ENCODE results near the gene EDN1. TPM values are rescaled to one million over a fixed set of nuclear protein-coding genes. Genes with fewer than 3 reads are reported as not detected.

Gene EDN1
- total and polyA plus RNA-seq, 2 of the 13 experiments (the other 11 are each of a cell fraction or from before 2014, with no cell fraction given) = 0.15 to 1.2 TPM

DNA sequence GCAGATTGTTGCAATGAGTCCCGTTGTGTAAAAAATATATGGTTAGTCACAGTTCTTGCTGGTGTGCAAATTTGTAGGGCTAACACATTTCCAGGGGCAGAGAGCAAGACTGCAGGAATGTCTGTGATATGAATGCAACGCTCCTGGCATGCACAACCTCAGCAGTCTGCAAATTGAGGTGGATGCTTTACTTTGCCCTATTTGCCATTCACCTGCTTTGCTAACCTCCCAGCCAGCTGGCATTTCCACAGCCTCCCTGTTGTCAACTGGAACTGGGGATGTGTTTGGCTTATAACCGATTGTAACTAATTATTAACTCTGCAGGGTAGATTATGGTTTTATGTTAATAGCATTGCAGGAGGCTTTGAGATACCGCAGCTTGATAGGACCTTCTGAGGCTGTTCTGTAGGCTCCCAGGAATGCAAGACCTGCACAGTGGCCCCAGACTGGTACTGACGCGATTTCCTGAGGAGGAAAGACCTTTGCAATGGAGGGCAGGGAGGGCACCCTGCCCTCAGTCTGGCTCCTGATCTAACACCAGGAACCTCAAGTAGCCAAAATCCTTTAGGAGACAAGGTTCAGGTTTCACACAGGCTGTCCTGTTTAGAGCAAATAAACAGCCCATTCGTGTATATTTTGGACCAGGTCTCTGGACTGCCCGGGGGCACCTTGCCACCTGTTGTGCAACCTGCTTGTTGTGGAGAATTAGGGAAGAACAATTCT is 53.4 kb downstream of the EDN1 start (continued):
- no peak for TF ChIP-seq ZNF724P (CRISPR knock-in tag; IDR thresholded peaks at IDR 0.05; ENCODE audit: borderline replicate concordance)
- no peak for TF ChIP-seq HNF4G (IDR thresholded peaks at IDR 0.05; ENCODE audit: borderline replicate concordance, low read depth, low read length)
- TF ChIP-seq HNF4G (CRISPR knock-in tag; IDR thresholded peaks at IDR 0.05; ENCODE audit: borderline replicate concordance, low read depth) = peak; percentile 55; the same call in 1 of the 2 replicates
- TF ChIP-seq POLR2G (IDR thresholded peaks at IDR 0.05; ENCODE audit: low read depth, low read length) = peak; percentile 41; the same call in 1 of the 2 replicates
- no peak for TF ChIP-seq ZNF776 (CRISPR knock-in tag; IDR thresholded peaks at IDR 0.05)

DNA sequence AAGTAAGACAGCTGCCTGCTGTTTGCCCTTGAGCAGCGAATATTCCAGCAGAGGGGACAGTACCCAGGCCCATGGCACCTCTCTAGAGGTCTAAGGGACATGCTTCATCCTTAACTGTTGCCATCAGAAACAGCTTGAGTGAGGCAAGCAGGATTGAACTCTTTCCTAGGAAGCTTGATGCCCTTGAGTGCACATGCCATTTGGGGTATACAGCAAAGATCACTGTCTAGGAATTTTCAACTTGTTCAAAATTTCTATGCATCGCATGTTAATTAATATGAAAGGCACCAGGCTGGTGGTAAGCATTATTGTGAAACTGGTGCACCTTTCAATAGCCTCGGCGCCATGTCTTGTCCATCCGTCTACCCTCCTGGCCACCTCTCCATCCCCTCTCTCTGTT is 54.1 kb downstream of the EDN1 start:
- no peak for TF ChIP-seq ZNF446 (CRISPR knock-in tag; IDR thresholded peaks at IDR 0.05)
- TF ChIP-seq ZNF543 (CRISPR knock-in tag; IDR thresholded peaks at IDR 0.05) = 0 out of 2 replicates have a peak, but pooled peaks have one; percentile 14
- H3K27ac ChIP-seq (ENCODE audit: extremely low read length, insufficient read depth, low read length) = peak overlapping the region; percentile 41
- H3K79me2 ChIP-seq (ENCODE audit: insufficient read depth, low read length) = no peaks in the 10 kb centered on the region
- FAIRE-seq (no peak), DNase-seq (ENCODE audit: low spot score) (no peak), ATAC-seq (no peak)
- H2AFZ ChIP-seq (ENCODE audit: low read length) = no peak overlapping the region
- H4K20me1 ChIP-seq (ENCODE audit: insufficient read depth, low read length) = no peaks in the 10 kb centered on the region
- H3K27me3 ChIP-seq (ENCODE audit: control insufficient read depth in 1 of 2, insufficient read depth in 2 of 2, low read length in 2 of 2) = no peaks in the 10 kb centered on the region
- 78% methylated on average over 5 of the region's 5 CpGs for WGBS (ENCODE audit: low lambda C conversion rate)
- H3K9ac ChIP-seq (ENCODE audit: insufficient read depth, low read depth, low read length) = no peak overlapping the region
- H3K9me3 ChIP-seq (ENCODE audit: low read length) = no peaks in the 10 kb centered on the region
- no TSS peak for BruUV-seq (replicated peaks)
- ChIA-PET CTCF (ENCODE audit: low intra/inter-chr PET ratio, low total read pairs) (no interaction called here), POLR2A (interaction anchor here (1.5 to 2.3 kb wide), 4 partner anchors 12 to 54 kb away, joined by 4 to 17 read pairs (median 6); partner anchors contain the start of gene EDN1)
- no peak overlapping the region for H3K4me3 ChIP-seq (replicated peaks in 1 of 3; ENCODE audit: insufficient read depth in 1 of 3, low read depth in 2 of 3, low read length in 3 of 3)
- intact Hi-C loops (cut with micrococcal nuclease; ENCODE audit: unreplicated experiment) = no loop called here
- H3K4me1 ChIP-seq (ENCODE audit: insufficient read depth, low read length) = peaks cover 81% of the 10 kb centered on the region
- in situ Hi-C loops (cut with HindIII; ENCODE audit: extremely low pct_ligation_motif_present, low pct_unique_long_range_greater_than_20kb) = no loop called here
- peak overlapping the region; percentile 56 for H3K4me2 ChIP-seq (ENCODE audit: low read depth, low read length)
- H3K36me3 ChIP-seq (replicated peaks in 1 of 2; ENCODE audit: control insufficient read depth in 1 of 2, insufficient read depth in 2 of 2, low read length in 2 of 2) = no peaks in the 10 kb centered on the region
